H1 (cell line): ENCODE data around the gene ZNF609. TPM values are rescaled to one million over a fixed set of nuclear protein-coding genes. Genes with fewer than 3 reads are reported as not detected.
A peak's percentile ranks its signal among the peaks of the same experiment; 100 is the strongest.

Experiments used
- CTCF ChIA-PET: fragments of 300-600 bp; sonication (Branson Sonifier 250); formaldehyde crosslinking; loops from one replicate; lab custom pipeline; 2021; ENCODE audit not compliant: partially characterized antibody; lab: Charles Lee
- POLR2A ChIA-PET: fragments of 300-600 bp; sonication (Branson Sonifier 250); formaldehyde crosslinking; loops from one replicate; lab custom pipeline; 2021; ENCODE audit warnings: inconsistent platforms; ENCODE audit not compliant: partially characterized antibody; lab: Charles Lee
- DNase-seq, 2 experiments: peaks; one replicate each; pipeline versions ENCODE4 v3.0.0 to v3.0.0-alpha.2; 2010 to 2022; ENCODE audit warnings: low spot score in 2 of 2, low read depth in 1 of 2, mixed read lengths in 1 of 2
- FAIRE-seq: peaks from 2 replicates; lab custom pipeline; 2011; peaks lifted over from hg19 to GRCh38; lab: Jason Lieb, UNC
- H2AFZ ChIP-seq: 2 replicates; pipeline ENCODE4 v1.8.1; 2012; ENCODE audit warnings: low read length, inconsistent platforms
- H2AK5ac ChIP-seq: 2 replicates; pipeline ENCODE4 v1.6.1; 2013; ENCODE audit warnings: low read depth, low read length
- H2BK120ac ChIP-seq: replicated peaks from 2 replicates; pipeline ENCODE3; 2013; ENCODE audit warnings: low read depth, low read length, inconsistent platforms
- H2BK12ac ChIP-seq: 2 replicates; pipeline ENCODE4 v1.6.1; 2013; ENCODE audit warnings: low read depth, low read length
- H2BK15ac ChIP-seq: 2 replicates; pipeline ENCODE4 v1.6.1; 2013; ENCODE audit warnings: low read length
- H2BK20ac ChIP-seq: 2 replicates; pipeline ENCODE4 v1.6.1; 2013; ENCODE audit warnings: low read length
- H2BK5ac ChIP-seq: 2 replicates; pipeline ENCODE4 v1.6.1; 2013; ENCODE audit warnings: low read depth, low read length
- H3K14ac ChIP-seq: 2 replicates; pipeline ENCODE4 v1.6.1; 2013; ENCODE audit warnings: inconsistent platforms; ENCODE audit not compliant: insufficient read length
- H3K18ac ChIP-seq: 2 replicates; pipeline ENCODE4 v1.6.1; 2013; ENCODE audit warnings: low read length; ENCODE audit errors: extremely low read depth
- H3K23ac ChIP-seq: 2 replicates; pipeline ENCODE4 v1.6.1; 2013; ENCODE audit warnings: inconsistent platforms; ENCODE audit not compliant: insufficient read length
- H3K23me2 ChIP-seq: 2 replicates; pipeline ENCODE4 v1.6.1; 2013; ENCODE audit warnings: low read depth, low read length
- H3K27ac ChIP-seq: 2 replicates; pipeline ENCODE4 v1.6.1; 2011; ENCODE audit warnings: low read depth, low read length, inconsistent platforms
- H3K27me3 ChIP-seq, 4 experiments: replicated peaks in 1 of 4; 1 replicate in 1 of 4; 2 replicates in 3 of 4; pipeline versions ENCODE4 v1.6.1 to v1.8.1; 2011 to 2013; ENCODE audit warnings: low read length in 3 of 4, mild to moderate bottlenecking in 3 of 4, inconsistent platforms in 2 of 4, mixed read lengths in 2 of 4, moderate library complexity in 1 of 4; ENCODE audit not compliant: control insufficient read depth in 3 of 4, insufficient read depth in 3 of 4; ENCODE audit errors: extremely low read depth in 1 of 4
- H3K36me3 ChIP-seq, 4 experiments: 2 replicates each; pipeline versions ENCODE4 v1.6.1 to v1.8.1; 2011 to 2013; ENCODE audit warnings: mild to moderate bottlenecking in 4 of 4, low read length in 3 of 4, moderate library complexity in 2 of 4, control low read depth in 1 of 4, inconsistent platforms in 1 of 4; ENCODE audit not compliant: insufficient read depth in 4 of 4, control insufficient read depth in 2 of 4
- H3K4ac ChIP-seq: replicated peaks from 2 replicates; pipeline ENCODE3; 2013; ENCODE audit warnings: low read length, low read depth, mixed read lengths, inconsistent platforms; ENCODE audit not compliant: insufficient read length
- H3K4me1 ChIP-seq, 4 experiments: replicated peaks in 1 of 4; 1 replicate in 1 of 4; 2 replicates in 3 of 4; pipeline versions ENCODE4 v1.6.1 to v1.8.1; 2011 to 2013; ENCODE audit warnings: low read length in 3 of 4, inconsistent platforms in 2 of 4, mixed read lengths in 1 of 4; ENCODE audit not compliant: insufficient read depth in 4 of 4, control insufficient read depth in 3 of 4
- H3K4me2 ChIP-seq, 2 experiments: 2 replicates each; pipeline versions ENCODE4 v1.6.1 to v1.8.1; 2011 to 2013; ENCODE audit warnings: low read depth in 2 of 2, low read length in 2 of 2, control low read depth in 1 of 2, inconsistent platforms in 1 of 2, mild to moderate bottlenecking in 1 of 2; ENCODE audit not compliant: insufficient read depth in 1 of 2
- H3K4me3 ChIP-seq, 4 experiments: fragments of 200-600, 300-600 bp in 1 of 4; sonication (generic), shearing (Covaris generic), sonication (Bioruptor Twin) in 1 of 4; 2 replicates each; pipeline versions ENCODE4 v1.5.1 to v1.8.1; 2011 to 2016; ENCODE audit warnings: low read length in 4 of 4, low read depth in 3 of 4, control low read depth in 2 of 4, inconsistent platforms in 2 of 4, mild to moderate bottlenecking in 2 of 4, mixed read lengths in 1 of 4, moderate library complexity in 1 of 4; ENCODE audit not compliant: insufficient read depth in 2 of 4; ENCODE audit errors: extremely low read depth in 1 of 4
- H3K56ac ChIP-seq: replicated peaks from 2 replicates; pipeline ENCODE3; 2013; ENCODE audit warnings: low read depth, mild to moderate bottlenecking, mixed read lengths, low read length, inconsistent platforms; ENCODE audit not compliant: insufficient read length
- H3K79me1 ChIP-seq: 2 replicates; pipeline ENCODE4 v1.6.1; 2013; ENCODE audit warnings: low read depth, low read length, control low read depth
- H3K79me2 ChIP-seq, 2 experiments: 2 replicates each; pipeline versions ENCODE4 v1.6.1 to v1.8.1; 2012 to 2013; ENCODE audit warnings: low read length in 2 of 2, mild to moderate bottlenecking in 2 of 2, inconsistent platforms in 1 of 2; ENCODE audit not compliant: insufficient read depth in 2 of 2, control insufficient read depth in 1 of 2
- H3K9ac ChIP-seq, 4 experiments: replicated peaks in 1 of 4; 1 replicate in 1 of 4; 2 replicates in 3 of 4; pipeline versions ENCODE4 v1.6.1 to v1.8.1; 2011 to 2013; ENCODE audit warnings: low read depth in 3 of 4, low read length in 3 of 4, control low read depth in 2 of 4, mild to moderate bottlenecking in 2 of 4, moderate library complexity in 2 of 4, inconsistent platforms in 1 of 4; ENCODE audit errors: extremely low read depth in 1 of 4
- H3K9me3 ChIP-seq, 2 experiments: 2 replicates each; pipeline versions ENCODE4 v1.6.1 to v1.8.1; 2012 to 2013; ENCODE audit warnings: mild to moderate bottlenecking in 2 of 2, moderate library complexity in 2 of 2, control low read depth in 1 of 2, inconsistent platforms in 1 of 2, low read depth in 1 of 2, low read length in 1 of 2, mixed read lengths in 1 of 2; ENCODE audit not compliant: insufficient read depth in 2 of 2
- H4K20me1 ChIP-seq, 2 experiments: replicated peaks in 1 of 2; 2 replicates each; pipeline versions ENCODE3 to v1.8.1; 2011 to 2013; ENCODE audit warnings: inconsistent platforms in 2 of 2, low read length in 2 of 2, mild to moderate bottlenecking in 1 of 2; ENCODE audit not compliant: insufficient read depth in 2 of 2, control insufficient read depth in 1 of 2
- H4K5ac ChIP-seq: 2 replicates; pipeline ENCODE4 v1.6.1; 2013; ENCODE audit warnings: low read length, low read depth, mixed read lengths, inconsistent platforms; ENCODE audit not compliant: insufficient read length
- H4K8ac ChIP-seq: 2 replicates; pipeline ENCODE4 v1.8.0; 2013; ENCODE audit warnings: mild to moderate bottlenecking, moderate library complexity, low read length, inconsistent platforms; ENCODE audit not compliant: insufficient read depth; ENCODE audit errors: extremely low read depth
- H4K91ac ChIP-seq: replicated peaks from 2 replicates; pipeline ENCODE3; 2013; ENCODE audit warnings: low read length, mixed read lengths, inconsistent platforms; ENCODE audit not compliant: insufficient read length
- CHD1 ChIP-seq: IDR thresholded peaks from 2 replicates; pipeline ENCODE4 v1.6.1; 2012; ENCODE audit warnings: low read depth, low read length, improper control_type of control experiment
- CTCF ChIP-seq, 3 experiments: IDR thresholded peaks; 1 replicate in 2 of 3; 2 replicates in 1 of 3; pipeline versions ENCODE4 v1.5.1 to v1.6.1; 2011; ENCODE audit warnings: low read length in 3 of 3, mild to moderate bottlenecking in 3 of 3, inconsistent platforms in 2 of 3, low read depth in 1 of 3, moderate library complexity in 1 of 3; ENCODE audit not compliant: insufficient read depth in 1 of 3; ENCODE audit errors: control extremely low read depth in 1 of 3
- EP300 ChIP-seq, 2 experiments: IDR thresholded peaks; 1 replicate in 1 of 2; 2 replicates in 1 of 2; pipeline ENCODE4 v1.6.1; 2011 to 2012; ENCODE audit warnings: low read depth in 2 of 2, low read length in 2 of 2, mild to moderate bottlenecking in 2 of 2, borderline replicate concordance in 1 of 2, inconsistent platforms in 1 of 2, moderate library complexity in 1 of 2
- RXRA ChIP-seq: IDR thresholded peaks from 2 replicates; pipeline ENCODE4 v1.6.1; 2011; ENCODE audit warnings: low read depth, mild to moderate bottlenecking, low read length, moderate library complexity; ENCODE audit not compliant: insufficient read depth
- TAF1 ChIP-seq: IDR thresholded peaks from 2 replicates; pipeline ENCODE4 v1.6.1; 2011; ENCODE audit warnings: mild to moderate bottlenecking, low read depth, low read length
- USF2 ChIP-seq: IDR thresholded peaks from 2 replicates; pipeline ENCODE4 v1.6.1; 2011; ENCODE audit warnings: low read length, improper control_type of control experiment
- WGBS, 2 experiments: shearing (Covaris generic) in 1 of 2; methylation state at CpG; one replicate each; pipeline versions ENCODE4 v1.1.6 to v1.1.7; 2013 to 2015; ENCODE audit warnings: low lambda C conversion rate in 2 of 2, mixed read lengths in 2 of 2, inconsistent platforms in 1 of 2, low coverage in 1 of 2, missing lambda C conversion rate in 1 of 2; ENCODE audit not compliant: insufficient replicate concordance in 2 of 2, insufficient coverage in 1 of 2, insufficient read length in 1 of 2; ENCODE audit errors: extremely low coverage in 1 of 2, missing lambda C conversion rate in 1 of 2; 5-methylcytosine and 5-hydroxymethylcytosine counted together
- polyA plus RNA-seq, 7 experiments: library from polyadenylated mRNA; depleted of rRNA in 3 of 7; stranded (reverse) in 5 of 7; unstranded in 2 of 7; fragments of >200 nt in 5 of 7; fragments of 200-250 nt in 2 of 7; gene quantifications; 1 replicate in 5 of 7; 2 replicates in 1 of 7; 4 replicates in 1 of 7; pipeline versions ENCODE4 v1.2.1 to v1.2.3, GENCODE V29; 2011 to 2013; ENCODE audit warnings: missing spikeins in 2 of 7, mixed read lengths in 2 of 7
- total RNA-seq: library from RNA; stranded (reverse); fragmentation: NEBNext Ultra II Directional; extraction: Animal tissue kit (Norgen Biotek cat#: 25700); gene quantifications from 2 replicates; pipeline ENCODE4 v1.2.1, GENCODE V29; 2021

The ZNF609 gene
- total and polyA plus RNA-seq, 2 of the 8 experiments (the other 6 are each of a cell fraction or from before 2014, with no cell fraction given) = 15.5 to 47.8 TPM

GRCh38 chr15:64731012-64731804 is 270.8 kb downstream of the ZNF609 start:
- peak overlapping the region; percentile 6; the same call in 1 of the 2 replicates for H2BK15ac ChIP-seq
- FAIRE-seq = no peak
- whole genome bisulfite sequencing, 2 experiments = 46% methylated on average over 16 of the region's 16 CpGs; no CpG with 5 or more reads in 1 of the 2 experiments
- no peak overlapping the region for H2AK5ac ChIP-seq
- peak overlapping the region; percentile 72 for H2BK5ac ChIP-seq
- peaks cover 7 to 14% (median 10%) of the 10 kb centered on the region in 4 experiments for H3K4me1 ChIP-seq
- H3K23me2 ChIP-seq = no peaks in the 10 kb centered on the region
- DNase-seq = peak; percentile 69 to 97
- ChIA-PET CTCF (interaction anchor here (0.5 to 46.3 kb wide), 33 partner anchors 10 to 312 kb away, joined by 3 to 883 read pairs (median 4); no protein-coding TSS in a partner anchor), POLR2A (interaction anchor here (0.6 to 59.2 kb wide), 21 partner anchors 12 to 304 kb away, joined by 3 to 1192 read pairs (median 6); partner anchors contain the start of gene PIF1)
- H3K79me2 ChIP-seq = peaks cover 2 to 14% of the 10 kb centered on the region in 2 experiments; a peak in 2 of 4 replicates
- H4K91ac ChIP-seq = peak overlapping the region; percentile 58
- H3K4me2 ChIP-seq = peak overlapping the region; percentile 36 to 52; a peak in 2 of 4 replicates
- H4K5ac ChIP-seq = peak overlapping the region; percentile 25
- peak overlapping the region; percentile 77 for H3K56ac ChIP-seq
- peaks cover 2 to 27% (median 10%) of the 10 kb centered on the region in 4 experiments for H3K36me3 ChIP-seq
- peak overlapping the region in 1 of 4 experiments; percentile 36; a peak in 1 of 7 replicates for H3K9ac ChIP-seq
- H3K18ac ChIP-seq = peak overlapping the region; percentile 49
- H4K8ac ChIP-seq = no peak overlapping the region
- peak overlapping the region in 1 of 4 experiments; percentile 14; a peak in 1 of 8 replicates for H3K4me3 ChIP-seq
- peak overlapping the region; percentile 27; the same call in 1 of the 2 replicates for H2BK20ac ChIP-seq
- H3K27me3 ChIP-seq = no peaks in the 10 kb centered on the region
- H2AFZ ChIP-seq = no peak overlapping the region
- H4K20me1 ChIP-seq = peaks cover 2 to 4% of the 10 kb centered on the region in 2 experiments
- H3K9me3 ChIP-seq = no peaks in the 10 kb centered on the region
- H3K27ac ChIP-seq = no peak overlapping the region
- H3K14ac ChIP-seq = no peak overlapping the region
- no peak overlapping the region for H3K23ac ChIP-seq
- peak overlapping the region; percentile 52; the same call in 1 of the 2 replicates for H2BK12ac ChIP-seq
- peaks cover 6% of the 10 kb centered on the region; the same call in 1 of the 2 replicates for H3K79me1 ChIP-seq
- peak overlapping the region; percentile 33 for H2BK120ac ChIP-seq
- no peak overlapping the region for H3K4ac ChIP-seq
- TF ChIP-seq CTCF (IDR thresholded peaks at IDR 0.05; ENCODE audit: control extremely low read depth in 1 of 3, insufficient read depth in 1 of 3, low read depth in 1 of 3, low read length in 3 of 3) = peak; percentile 73 to 97 (median 95)
- no peak for TF ChIP-seq RXRA
- peak; percentile 43; the same call in 1 of the 2 replicates for TF ChIP-seq TAF1
- 0 out of 3 replicates have a peak, but pooled peaks of 1 of the 2 experiments have one; percentile 24 for TF ChIP-seq EP300 (IDR thresholded peaks at IDR 0.05; ENCODE audit: borderline replicate concordance in 1 of 2, low read depth in 2 of 2, low read length in 2 of 2)
- no peak for TF ChIP-seq CHD1
- TF ChIP-seq USF2 = no peak
